Measurements from ENCODE around the gene ACOT8.

ACOT8 gene

DNA sequence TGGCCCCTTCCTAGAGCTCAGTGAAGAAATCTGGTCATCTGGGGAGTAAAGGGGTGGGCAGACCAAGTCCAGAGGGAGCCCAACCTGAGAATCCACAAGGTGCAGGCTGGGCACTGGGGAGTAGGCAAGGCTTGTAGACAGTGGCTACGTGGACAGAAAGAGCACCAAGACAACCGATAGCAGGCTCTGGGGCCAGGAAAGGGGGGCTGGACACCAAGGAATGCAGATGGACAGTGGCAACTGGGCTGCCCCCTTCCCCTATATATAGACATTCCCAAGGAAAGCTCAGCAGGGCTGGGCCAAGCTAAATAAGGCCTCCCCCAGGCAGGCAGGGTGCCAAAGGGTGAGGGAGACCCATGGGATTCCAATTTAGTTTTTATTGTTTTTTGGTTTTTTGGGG lies 28.6 kb downstream of the ACOT8 start:
- Histone ChIP-seq H3K4me1 (ENCODE audit: control insufficient read depth, insufficient read depth, low read length, poor library complexity, severe bottlenecking) (peaks cover 2% of the 10 kb centered on the region), H3K27me3 (replicated peaks; ENCODE audit: control insufficient read depth, insufficient read depth, low read length, poor library complexity, severe bottlenecking) (peaks cover 6% of the 10 kb centered on the region), H3K27ac (ENCODE audit: insufficient read depth, low read length, poor library complexity, severe bottlenecking) (no peak overlapping the region), H3K9me3 (ENCODE audit: control insufficient read depth, low read length) (no peaks in the 10 kb centered on the region), H3K36me3 (ENCODE audit: control insufficient read depth, insufficient read depth, low read length) (no peaks in the 10 kb centered on the region), H3K4me3 (ENCODE audit: insufficient read depth, low read depth, low read length, poor library complexity, severe bottlenecking) (no peak overlapping the region)
- DNase-seq: no peak

DNA sequence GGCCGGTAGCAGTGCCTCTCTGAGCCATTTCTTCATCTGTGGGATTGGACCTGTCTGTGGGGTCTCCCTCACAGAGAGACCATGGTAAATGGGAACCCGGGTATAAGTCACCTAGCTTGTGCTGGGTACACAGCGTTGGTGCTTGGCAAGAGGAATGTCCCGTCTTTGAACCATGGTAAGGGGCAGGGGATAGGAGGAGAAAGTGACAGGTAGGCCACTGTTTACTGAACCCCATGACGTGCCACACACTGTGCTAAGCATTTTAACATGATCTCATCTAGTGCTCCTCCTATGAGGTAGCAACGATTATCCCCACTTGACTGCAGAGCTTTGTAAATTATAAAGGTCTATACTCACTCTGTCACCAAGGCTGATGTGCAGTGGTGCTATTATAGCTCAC lies 29.5 kb downstream of the ACOT8 start:
- peaks cover 5% of the 10 kb centered on the region for H3K4me1 ChIP-seq (ENCODE audit: control insufficient read depth, insufficient read depth, low read length, poor library complexity, severe bottlenecking)
- H3K27ac ChIP-seq (ENCODE audit: insufficient read depth, low read length, poor library complexity, severe bottlenecking): no peak overlapping the region
- H3K36me3 ChIP-seq (ENCODE audit: control insufficient read depth, insufficient read depth, low read length): no peaks in the 10 kb centered on the region
- H3K4me3 ChIP-seq (ENCODE audit: insufficient read depth, low read depth, low read length, poor library complexity, severe bottlenecking): no peak overlapping the region
- H3K9me3 ChIP-seq (ENCODE audit: control insufficient read depth, low read length): no peaks in the 10 kb centered on the region
- H3K27me3 ChIP-seq (replicated peaks; ENCODE audit: control insufficient read depth, insufficient read depth, low read length, poor library complexity, severe bottlenecking): peaks cover 12% of the 10 kb centered on the region
- DNase-seq: no peak

DNA sequence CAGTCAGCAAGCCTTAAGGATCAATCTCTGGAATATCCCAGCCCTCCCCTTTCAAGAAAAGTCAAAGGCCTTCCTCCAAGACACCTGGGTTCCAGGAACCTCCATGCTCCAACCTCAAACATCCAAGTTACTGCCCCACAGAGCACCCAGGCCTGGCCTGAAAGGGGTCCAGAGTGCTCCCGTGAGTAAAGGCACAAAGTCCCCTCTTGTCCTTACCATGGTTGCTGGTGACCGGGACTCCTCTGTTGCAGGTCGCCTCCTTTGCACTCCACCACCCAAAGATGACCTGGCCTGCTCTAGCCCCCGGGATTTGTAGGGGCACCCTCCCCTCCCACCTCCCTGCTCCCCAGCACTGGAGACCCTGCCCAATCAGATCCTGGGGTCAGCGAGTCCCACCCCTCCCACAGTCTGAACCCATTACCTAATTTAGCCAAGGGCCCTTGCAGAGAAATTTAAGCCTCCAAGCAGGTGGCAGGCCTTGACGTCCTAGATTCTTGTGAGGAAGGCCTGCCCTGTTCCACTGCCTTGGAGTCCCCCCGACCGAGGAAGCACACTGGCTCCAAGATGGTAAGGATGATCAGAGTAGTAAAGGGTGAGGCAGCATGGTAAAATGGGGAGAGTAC lies 30.1 kb downstream of the ACOT8 start, which contains the start of gene TNNC2:
TNNC2 (minus strand) TSS at position 283 of the 623 bp plus-strand sequence; CDS start at position 219, 64 bp downstream.
- Histone ChIP-seq H3K4me1 (ENCODE audit: control insufficient read depth, insufficient read depth, low read length, poor library complexity, severe bottlenecking) (peaks cover 5% of the 10 kb centered on the region), H3K27me3 (replicated peaks; ENCODE audit: control insufficient read depth, insufficient read depth, low read length, poor library complexity, severe bottlenecking) (peaks cover 12% of the 10 kb centered on the region), H3K27ac (ENCODE audit: insufficient read depth, low read length, poor library complexity, severe bottlenecking) (no peak within 1 kb of the TSS), H3K36me3 (ENCODE audit: control insufficient read depth, insufficient read depth, low read length) (no peaks in the 10 kb centered on the region), H3K4me3 (ENCODE audit: insufficient read depth, low read depth, low read length, poor library complexity, severe bottlenecking) (no peak within 1 kb of the TSS), H3K9me3 (ENCODE audit: control insufficient read depth, low read length) (no peaks in the 10 kb centered on the region)
- no peak for DNase-seq

DNA sequence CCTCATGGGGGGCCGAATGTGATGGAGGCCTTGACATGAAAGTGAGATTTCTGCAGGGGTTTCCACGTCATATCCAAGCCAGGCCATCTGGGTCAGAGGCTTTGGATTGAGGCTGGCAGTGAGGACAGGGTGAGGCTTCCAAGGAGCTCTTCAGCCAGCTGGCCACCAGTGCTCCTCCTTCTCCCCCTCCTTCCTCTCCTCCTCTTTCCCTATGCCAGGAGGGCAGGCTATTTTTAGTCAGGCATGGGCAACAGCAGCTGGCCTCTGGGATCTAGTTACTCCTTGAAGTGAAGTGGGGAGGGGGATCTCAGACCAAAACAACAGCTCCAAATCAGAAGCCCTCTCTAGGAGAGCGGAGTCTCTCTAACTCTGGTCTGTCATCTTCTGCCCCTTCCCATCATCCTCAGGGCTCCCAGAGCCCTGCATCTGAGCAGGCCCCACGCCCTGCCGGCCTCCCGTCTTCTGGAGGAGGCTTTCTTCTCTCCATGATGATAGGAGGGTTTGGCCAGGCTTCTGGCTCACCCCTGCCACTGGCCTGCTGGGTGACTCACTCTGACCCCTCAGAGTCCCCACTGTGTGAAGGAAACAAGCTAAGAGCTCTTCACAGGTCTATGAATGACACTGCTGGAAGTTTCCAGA lies 30.7 kb downstream of the ACOT8 start:
- no peak for DNase-seq
- peaks cover 5% of the 10 kb centered on the region for H3K4me1 ChIP-seq (ENCODE audit: control insufficient read depth, insufficient read depth, low read length, poor library complexity, severe bottlenecking)
- H3K4me3 ChIP-seq (ENCODE audit: insufficient read depth, low read depth, low read length, poor library complexity, severe bottlenecking): no peak overlapping the region
- H3K36me3 ChIP-seq (ENCODE audit: control insufficient read depth, insufficient read depth, low read length): no peaks in the 10 kb centered on the region
- no peaks in the 10 kb centered on the region for H3K9me3 ChIP-seq (ENCODE audit: control insufficient read depth, low read length)
- no peak overlapping the region for H3K27ac ChIP-seq (ENCODE audit: insufficient read depth, low read length, poor library complexity, severe bottlenecking)
- peaks cover 12% of the 10 kb centered on the region for H3K27me3 ChIP-seq (replicated peaks; ENCODE audit: control insufficient read depth, insufficient read depth, low read length, poor library complexity, severe bottlenecking)

DNA sequence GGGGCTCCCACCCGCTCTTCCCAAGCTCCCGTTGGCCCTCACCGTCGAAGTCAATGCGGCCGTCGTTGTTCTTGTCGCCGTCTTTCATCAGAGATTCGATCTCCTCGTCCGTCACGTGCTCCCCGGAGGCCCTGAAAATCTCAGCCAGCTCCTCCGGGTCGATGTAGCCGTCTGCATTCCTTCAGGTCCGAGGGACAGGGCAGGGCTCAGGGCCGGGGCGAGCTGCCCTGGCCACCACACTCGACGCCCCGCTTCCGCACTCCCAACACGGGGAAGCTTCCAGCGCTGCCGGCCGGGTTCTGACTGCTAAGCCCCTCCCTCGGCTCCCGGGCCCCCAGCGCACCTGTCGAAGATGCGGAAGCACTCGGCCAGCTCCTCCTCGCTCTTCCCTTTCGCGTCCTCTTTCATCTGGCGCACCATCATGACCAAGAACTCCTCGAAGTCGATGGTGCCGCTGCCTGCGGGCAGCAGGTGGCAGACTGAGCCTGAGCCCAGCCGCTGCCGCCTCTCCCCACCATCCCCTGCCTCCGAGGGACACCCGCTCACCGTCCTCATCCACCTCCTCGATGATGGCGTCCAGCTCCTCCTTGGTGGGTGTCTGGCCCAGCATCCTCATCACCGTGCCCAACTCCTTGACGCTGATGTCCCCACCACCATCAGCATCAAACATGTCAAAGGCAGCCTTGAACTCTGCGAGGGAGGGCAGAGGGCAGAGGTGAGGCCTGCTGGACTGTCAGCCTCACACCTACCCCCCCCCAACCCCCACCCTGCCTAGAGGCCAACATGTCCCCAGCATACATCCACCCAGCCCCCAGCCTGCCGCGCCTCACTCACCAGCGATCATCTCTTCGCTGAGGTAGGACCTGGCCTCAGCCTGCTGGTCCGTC lies 33.0 kb downstream of the ACOT8 start:
- Histone ChIP-seq H3K9me3 (ENCODE audit: control insufficient read depth, low read length) (no peaks in the 10 kb centered on the region), H3K4me1 (ENCODE audit: control insufficient read depth, insufficient read depth, low read length, poor library complexity, severe bottlenecking) (peaks cover 5% of the 10 kb centered on the region), H3K36me3 (ENCODE audit: control insufficient read depth, insufficient read depth, low read length) (no peaks in the 10 kb centered on the region), H3K27me3 (replicated peaks; ENCODE audit: control insufficient read depth, insufficient read depth, low read length, poor library complexity, severe bottlenecking) (peaks cover 12% of the 10 kb centered on the region), H3K4me3 (ENCODE audit: insufficient read depth, low read depth, low read length, poor library complexity, severe bottlenecking) (peak overlapping the region; percentile 35), H3K27ac (ENCODE audit: insufficient read depth, low read length, poor library complexity, severe bottlenecking) (no peak overlapping the region)
- peak; percentile 14 to 41 (median 26) for DNase-seq

DNA sequence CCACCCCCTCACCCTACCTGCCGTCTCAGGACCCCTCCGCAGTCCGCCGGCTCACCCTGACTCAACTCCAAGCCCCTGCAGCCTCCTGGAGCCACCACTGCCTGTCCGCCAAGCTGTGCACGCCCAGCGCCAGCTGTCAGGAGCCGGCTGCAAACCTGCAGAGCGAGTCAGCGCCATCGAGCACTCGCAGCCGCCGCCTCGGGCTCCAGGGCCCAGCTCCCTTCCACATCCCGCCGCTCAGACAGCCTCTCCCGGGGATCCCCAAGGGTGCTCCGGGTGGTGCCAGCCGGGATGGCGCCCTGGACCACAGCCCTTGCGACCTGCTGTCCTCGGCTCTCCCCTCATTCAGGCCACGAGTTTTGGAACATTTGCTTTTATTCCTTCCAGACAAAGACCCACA lies 34.3 kb downstream of the ACOT8 start:
- no peaks in the 10 kb centered on the region for H3K9me3 ChIP-seq (ENCODE audit: control insufficient read depth, low read length)
- peaks cover 12% of the 10 kb centered on the region for H3K27me3 ChIP-seq (replicated peaks; ENCODE audit: control insufficient read depth, insufficient read depth, low read length, poor library complexity, severe bottlenecking)
- no peak overlapping the region for H3K4me3 ChIP-seq (ENCODE audit: insufficient read depth, low read depth, low read length, poor library complexity, severe bottlenecking)
- H3K36me3 ChIP-seq (ENCODE audit: control insufficient read depth, insufficient read depth, low read length): no peaks in the 10 kb centered on the region
- peaks cover 5% of the 10 kb centered on the region for H3K4me1 ChIP-seq (ENCODE audit: control insufficient read depth, insufficient read depth, low read length, poor library complexity, severe bottlenecking)
- DNase-seq: no peak
- H3K27ac ChIP-seq (ENCODE audit: insufficient read depth, low read length, poor library complexity, severe bottlenecking): no peak overlapping the region

DNA sequence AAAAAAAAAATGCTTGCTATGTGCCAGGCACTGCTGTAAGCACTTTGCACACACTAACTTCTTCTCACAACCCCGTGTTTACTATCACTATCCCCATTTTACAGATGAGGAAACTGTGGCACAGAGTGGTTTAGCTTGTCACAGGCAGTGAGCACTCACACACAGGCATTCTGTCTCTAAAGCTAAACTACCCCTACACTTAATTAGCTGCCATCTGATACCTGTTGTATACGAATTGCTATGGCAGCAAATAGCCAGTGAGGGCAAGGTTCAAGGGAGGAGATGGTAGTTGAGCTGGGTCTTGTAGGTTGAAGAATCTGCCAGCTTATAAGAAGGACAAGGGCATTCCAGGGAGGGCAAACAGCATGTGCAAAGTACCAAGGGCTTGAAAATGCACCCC lies 35.2 kb downstream of the ACOT8 start:
- Histone ChIP-seq H3K27me3 (replicated peaks; ENCODE audit: control insufficient read depth, insufficient read depth, low read length, poor library complexity, severe bottlenecking) (peaks cover 12% of the 10 kb centered on the region), H3K27ac (ENCODE audit: insufficient read depth, low read length, poor library complexity, severe bottlenecking) (no peak overlapping the region), H3K36me3 (ENCODE audit: control insufficient read depth, insufficient read depth, low read length) (no peaks in the 10 kb centered on the region), H3K4me1 (ENCODE audit: control insufficient read depth, insufficient read depth, low read length, poor library complexity, severe bottlenecking) (peaks cover 5% of the 10 kb centered on the region), H3K4me3 (ENCODE audit: insufficient read depth, low read depth, low read length, poor library complexity, severe bottlenecking) (no peak overlapping the region), H3K9me3 (ENCODE audit: control insufficient read depth, low read length) (no peaks in the 10 kb centered on the region)
- DNase-seq: no peak

DNA sequence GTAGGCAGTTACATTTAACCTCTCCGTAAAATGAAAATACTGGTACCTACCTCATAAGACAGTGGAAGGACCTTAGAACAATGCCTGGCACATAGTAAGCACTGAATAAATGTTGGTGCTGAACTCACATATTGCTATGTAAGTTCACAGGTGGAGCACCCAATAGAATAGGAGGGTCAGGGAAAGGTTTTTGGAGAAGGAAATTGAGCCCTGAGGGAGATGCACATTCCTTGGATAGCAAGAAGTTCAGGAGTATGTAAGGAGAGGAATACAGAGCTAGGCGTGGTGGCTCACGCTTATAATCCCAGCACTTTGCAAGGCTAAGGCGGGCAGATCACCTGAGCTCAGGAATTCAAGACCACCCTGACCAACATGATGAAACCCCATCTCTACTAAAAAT lies 37.7 kb downstream of the ACOT8 start:
- Histone ChIP-seq H3K36me3 (ENCODE audit: control insufficient read depth, insufficient read depth, low read length) (no peaks in the 10 kb centered on the region), H3K4me1 (ENCODE audit: control insufficient read depth, insufficient read depth, low read length, poor library complexity, severe bottlenecking) (peaks cover 5% of the 10 kb centered on the region), H3K27ac (ENCODE audit: insufficient read depth, low read length, poor library complexity, severe bottlenecking) (no peak overlapping the region), H3K27me3 (replicated peaks; ENCODE audit: control insufficient read depth, insufficient read depth, low read length, poor library complexity, severe bottlenecking) (peaks cover 12% of the 10 kb centered on the region), H3K9me3 (ENCODE audit: control insufficient read depth, low read length) (no peaks in the 10 kb centered on the region), H3K4me3 (ENCODE audit: insufficient read depth, low read depth, low read length, poor library complexity, severe bottlenecking) (no peak overlapping the region)
- no peak for DNase-seq

DNA sequence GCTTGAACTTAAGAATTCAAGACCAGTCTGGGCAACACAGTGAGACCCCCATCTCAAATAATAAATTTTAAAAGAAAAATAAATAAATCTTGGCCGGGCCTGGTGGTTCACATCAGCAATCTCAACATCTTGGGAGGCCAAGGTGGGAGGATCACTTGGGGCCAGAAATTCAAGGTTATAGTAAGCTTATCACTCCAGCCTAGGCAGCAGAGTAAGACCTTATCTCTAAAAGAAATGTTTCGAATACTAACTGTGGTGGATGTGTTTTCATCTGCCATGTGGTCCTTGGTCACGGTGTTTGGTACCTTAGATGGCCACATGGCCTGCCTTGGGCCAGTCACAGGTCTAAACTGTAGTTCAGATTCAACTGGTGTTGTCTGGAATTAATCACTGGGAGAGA lies 39.0 kb downstream of the ACOT8 start:
- H3K4me3 ChIP-seq (ENCODE audit: insufficient read depth, low read depth, low read length, poor library complexity, severe bottlenecking): no peak overlapping the region
- H3K27ac ChIP-seq (ENCODE audit: insufficient read depth, low read length, poor library complexity, severe bottlenecking): no peak overlapping the region
- H3K9me3 ChIP-seq (ENCODE audit: control insufficient read depth, low read length): no peaks in the 10 kb centered on the region
- H3K27me3 ChIP-seq (replicated peaks; ENCODE audit: control insufficient read depth, insufficient read depth, low read length, poor library complexity, severe bottlenecking): peaks cover 5% of the 10 kb centered on the region
- no peaks in the 10 kb centered on the region for H3K36me3 ChIP-seq (ENCODE audit: control insufficient read depth, insufficient read depth, low read length)
- DNase-seq: no peak
- H3K4me1 ChIP-seq (ENCODE audit: control insufficient read depth, insufficient read depth, low read length, poor library complexity, severe bottlenecking): peaks cover 3% of the 10 kb centered on the region

Measured in effector memory CD4-positive, alpha-beta T cell (primary cell).